GM13976 (cell line): Measurements from ENCODE around the gene VCAN.

ENCODE experiments used
- DNase-seq: peaks from one replicate; pipeline ENCODE4 v3.0.0; 2012; ENCODE audit warnings: low spot score
- in situ Hi-C: fragments of 300-500 bp; cut with MboI; formaldehyde crosslinking; loops from one replicate; pipeline ENCODE4 v1.12.0; 2022; ENCODE audit warnings: low sequenced_read_pairs, mixed read lengths, inconsistent platforms; ENCODE audit not compliant: unreplicated experiment
- TF ChIP-seq, protein P1 (sequence below): IDR thresholded peaks from 2 replicates; pipeline ENCODE4 v1.5.1; 2012; ENCODE audit warnings: borderline replicate concordance, mild to moderate bottlenecking; ENCODE audit not compliant: insufficient read depth; ENCODE audit errors: extremely low read depth, missing control alignments, control extremely low read depth

The VCAN gene

DNA sequence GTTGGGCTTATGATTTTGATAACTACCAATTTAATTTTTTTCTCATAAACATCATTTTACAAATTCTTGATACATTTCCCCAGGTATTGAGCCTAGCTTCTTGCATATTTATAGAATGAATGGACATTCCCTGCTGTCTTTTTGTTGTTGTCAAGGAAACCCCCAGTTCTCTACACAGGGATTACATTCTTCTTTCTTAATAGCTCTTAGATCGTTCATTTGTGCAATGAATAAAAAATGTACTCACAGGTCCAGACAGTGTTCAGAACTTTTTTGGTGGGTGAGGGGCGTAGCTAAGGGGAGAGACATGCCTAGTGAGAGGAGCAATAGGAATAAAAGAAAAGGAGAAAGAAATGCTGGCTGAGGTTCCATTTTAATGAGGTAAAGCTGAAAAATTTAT lies 58.6 kb downstream of the VCAN start:
- in situ Hi-C loops, result no loop called here
- DNase-seq, result no peak
- TF ChIP-seq, protein P1, sequence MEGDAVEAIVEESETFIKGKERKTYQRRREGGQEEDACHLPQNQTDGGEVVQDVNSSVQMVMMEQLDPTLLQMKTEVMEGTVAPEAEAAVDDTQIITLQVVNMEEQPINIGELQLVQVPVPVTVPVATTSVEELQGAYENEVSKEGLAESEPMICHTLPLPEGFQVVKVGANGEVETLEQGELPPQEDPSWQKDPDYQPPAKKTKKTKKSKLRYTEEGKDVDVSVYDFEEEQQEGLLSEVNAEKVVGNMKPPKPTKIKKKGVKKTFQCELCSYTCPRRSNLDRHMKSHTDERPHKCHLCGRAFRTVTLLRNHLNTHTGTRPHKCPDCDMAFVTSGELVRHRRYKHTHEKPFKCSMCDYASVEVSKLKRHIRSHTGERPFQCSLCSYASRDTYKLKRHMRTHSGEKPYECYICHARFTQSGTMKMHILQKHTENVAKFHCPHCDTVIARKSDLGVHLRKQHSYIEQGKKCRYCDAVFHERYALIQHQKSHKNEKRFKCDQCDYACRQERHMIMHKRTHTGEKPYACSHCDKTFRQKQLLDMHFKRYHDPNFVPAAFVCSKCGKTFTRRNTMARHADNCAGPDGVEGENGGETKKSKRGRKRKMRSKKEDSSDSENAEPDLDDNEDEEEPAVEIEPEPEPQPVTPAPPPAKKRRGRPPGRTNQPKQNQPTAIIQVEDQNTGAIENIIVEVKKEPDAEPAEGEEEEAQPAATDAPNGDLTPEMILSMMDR, result no peak

GRCh38 chr5:83531661-83532060 lies 60.1 kb downstream of the VCAN start:
- in situ Hi-C loops, result no loop called here
- no peak for DNase-seq
- TF ChIP-seq, protein P1, result no peak

DNA sequence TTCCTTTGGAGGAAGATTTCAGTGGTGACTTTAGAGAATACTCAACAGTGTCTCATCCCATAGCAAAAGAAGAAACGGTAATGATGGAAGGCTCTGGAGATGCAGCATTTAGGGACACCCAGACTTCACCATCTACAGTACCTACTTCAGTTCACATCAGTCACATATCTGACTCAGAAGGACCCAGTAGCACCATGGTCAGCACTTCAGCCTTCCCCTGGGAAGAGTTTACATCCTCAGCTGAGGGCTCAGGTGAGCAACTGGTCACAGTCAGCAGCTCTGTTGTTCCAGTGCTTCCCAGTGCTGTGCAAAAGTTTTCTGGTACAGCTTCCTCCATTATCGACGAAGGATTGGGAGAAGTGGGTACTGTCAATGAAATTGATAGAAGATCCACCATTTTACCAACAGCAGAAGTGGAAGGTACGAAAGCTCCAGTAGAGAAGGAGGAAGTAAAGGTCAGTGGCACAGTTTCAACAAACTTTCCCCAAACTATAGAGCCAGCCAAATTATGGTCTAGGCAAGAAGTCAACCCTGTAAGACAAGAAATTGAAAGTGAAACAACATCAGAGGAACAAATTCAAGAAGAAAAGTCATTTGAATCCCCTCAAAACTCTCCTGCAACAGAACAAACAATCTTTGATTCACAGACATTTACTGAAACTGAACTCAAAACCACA lies 67.4 kb downstream of the VCAN start:
- in situ Hi-C loops, result no loop called here
- DNase-seq, result no peak
- TF ChIP-seq, protein P1, result no peak

DNA sequence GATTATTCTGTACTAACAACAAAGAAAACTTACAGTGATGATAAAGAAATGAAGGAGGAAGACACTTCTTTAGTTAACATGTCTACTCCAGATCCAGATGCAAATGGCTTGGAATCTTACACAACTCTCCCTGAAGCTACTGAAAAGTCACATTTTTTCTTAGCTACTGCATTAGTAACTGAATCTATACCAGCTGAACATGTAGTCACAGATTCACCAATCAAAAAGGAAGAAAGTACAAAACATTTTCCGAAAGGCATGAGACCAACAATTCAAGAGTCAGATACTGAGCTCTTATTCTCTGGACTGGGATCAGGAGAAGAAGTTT lies 67.9 kb downstream of the VCAN start:
- no peak for DNase-seq
- in situ Hi-C loops, result no loop called here
- TF ChIP-seq, protein P1, result no peak

- in situ Hi-C loops, result no loop called here
- DNase-seq, result no peak
- TF ChIP-seq, protein P1, result no peak
Observed at GRCh38 chr5:83540105-83540504, 68.6 kb downstream of the VCAN start.

- DNase-seq, result no peak
- TF ChIP-seq, protein P1, result no peak
- in situ Hi-C loops, result no loop called here
Observed at GRCh38 chr5:83540783-83541182, 69.2 kb downstream of the VCAN start.
